ENCODE data around the gene MARVELD1.

- TF ChIP-seq BHLHE40 (IDR thresholded peaks at IDR 0.05; ENCODE audit: low read depth, low read length) (no peak), RFX5 (IDR thresholded peaks at IDR 0.05; ENCODE audit: low read depth, low read length) (no peak), RAD21 (IDR thresholded peaks at IDR 0.05; ENCODE audit: low read length) (no peak), CTCF (conservative IDR thresholded peaks at IDR 0.05; ENCODE audit: low read depth, low read length) (no peak), POLR2A (IDR thresholded peaks at IDR 0.05; ENCODE audit: low read depth, low read length) (no peak), SMC3 (IDR thresholded peaks at IDR 0.05; ENCODE audit: low read depth, low read length) (no peak), NFE2L2 (IDR thresholded peaks at IDR 0.05; ENCODE audit: low read depth, low read length) (no peak)
Measured at GRCh38 chr10:97675222-97675621, 38.3 kb upstream of the MARVELD1 start.

All from IMR-90 (cell line).